SH-SY5Y (cell line): ENCODE measurements around the gene AQP10.

ENCODE experiments used
- GATA2 ChIP-seq: IDR thresholded peaks from 2 replicates; pipeline ENCODE4 v1.6.1; 2011; ENCODE audit warnings: mild to moderate bottlenecking, low read depth, low read length
- GATA3 ChIP-seq: IDR thresholded peaks from 2 replicates; pipeline ENCODE4 v1.6.1; 2011; ENCODE audit warnings: low read depth, mild to moderate bottlenecking, low read length, moderate library complexity

GRCh38 chr1:154346276-154346917 lies 25.5 kb downstream of the AQP10 start:
- no peak for TF ChIP-seq GATA3
- no peak for TF ChIP-seq GATA2
